Duodenal mucosa (tissue), 2 donors: ENCODE data around the gene MAN2B2.
"Not testable (repeated sequence)": the region's sequence is repeated elsewhere in the genome, so short reads cannot be mapped to it uniquely, and the experiment has no call there.

ENCODE experiments used
- H3K27ac ChIP-seq: one replicate; pipeline ENCODE4 v1.7.0; 2013; ENCODE audit warnings: low read depth, low read length
- H3K27me3 ChIP-seq, 2 donors: one replicate each; pipeline ENCODE4 v1.7.0; 2013; ENCODE audit warnings: low read length in 2 of 2, control low read depth in 1 of 2; ENCODE audit not compliant: insufficient read depth in 2 of 2, control insufficient read depth in 1 of 2
- H3K36me3 ChIP-seq, 2 donors: one replicate each; pipeline ENCODE4 v1.7.0; 2013; ENCODE audit warnings: low read length in 2 of 2, control low read depth in 1 of 2; ENCODE audit not compliant: insufficient read depth in 2 of 2, control insufficient read depth in 1 of 2
- H3K4me1 ChIP-seq, 2 donors: one replicate each; pipeline ENCODE4 v1.7.0; 2013; ENCODE audit warnings: low read length in 2 of 2, control low read depth in 1 of 2; ENCODE audit not compliant: insufficient read depth in 2 of 2, control insufficient read depth in 1 of 2
- H3K4me3 ChIP-seq, 2 donors: one replicate each; pipeline ENCODE4 v1.7.0; 2013; ENCODE audit warnings: low read length in 2 of 2, low read depth in 1 of 2
- H3K9ac ChIP-seq, 2 donors: one replicate each; pipeline ENCODE4 v1.7.0; 2013; ENCODE audit warnings: low read length in 2 of 2, low read depth in 1 of 2
- H3K9me3 ChIP-seq, 2 donors: one replicate each; pipeline ENCODE4 v1.7.0; 2013; ENCODE audit warnings: low read length in 2 of 2, control low read depth in 1 of 2; ENCODE audit not compliant: control insufficient read depth in 1 of 2

MAN2B2 gene

DNA sequence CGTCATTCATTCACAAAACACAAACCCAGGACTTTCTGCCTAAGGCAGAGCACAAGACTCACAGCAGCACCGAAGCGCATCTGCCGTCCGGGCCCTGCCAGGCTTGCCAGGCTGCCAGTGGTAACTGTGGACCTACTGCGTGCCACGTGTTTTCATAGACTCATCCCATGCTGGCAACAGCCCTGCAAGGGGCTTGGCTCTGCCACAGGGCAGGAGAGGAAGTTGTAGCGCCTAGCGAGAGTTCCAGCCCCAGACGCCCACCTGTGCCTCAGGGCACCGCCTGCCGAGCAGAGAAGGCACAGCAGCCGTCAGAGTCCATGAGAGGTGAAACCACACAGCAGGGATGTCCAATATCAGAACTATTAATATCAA lies 46.6 kb downstream of the MAN2B2 start:
- Histone ChIP-seq H3K9me3 (no peaks in the 10 kb centered on the region), H3K9ac (no peak overlapping the region), H3K27me3 (no peaks in the 10 kb centered on the region), H3K27ac (no peak overlapping the region), H3K4me3 (no peak overlapping the region), H3K36me3 (peaks cover 7 to 32% of the 10 kb centered on the region in 2 donors), H3K4me1 (no peaks in the 10 kb centered on the region)

- Histone ChIP-seq H3K27me3 (no peaks in the 10 kb centered on the region), H3K27ac (no peak overlapping the region), H3K9ac (no peak overlapping the region), H3K4me1 (no peaks in the 10 kb centered on the region), H3K36me3 (peaks cover 0 to 22% of the 10 kb centered on the region in 2 donors), H3K9me3 (no peaks in the 10 kb centered on the region), H3K4me3 (no peak overlapping the region)
Measured at GRCh38 chr4:6622744-6623143, 47.8 kb downstream of the MAN2B2 start.

- no peaks in the 10 kb centered on the region for H3K4me1 ChIP-seq
- no peaks in the 10 kb centered on the region for H3K9me3 ChIP-seq
- no peak overlapping the region for H3K4me3 ChIP-seq
- H3K36me3 ChIP-seq = peaks cover 0 to 4% of the 10 kb centered on the region in 2 donors
- H3K27me3 ChIP-seq = no peaks in the 10 kb centered on the region
- no peak overlapping the region for H3K9ac ChIP-seq
- no peak overlapping the region for H3K27ac ChIP-seq
Measured at GRCh38 chr4:6625256-6625655, 50.3 kb downstream of the MAN2B2 start.

DNA sequence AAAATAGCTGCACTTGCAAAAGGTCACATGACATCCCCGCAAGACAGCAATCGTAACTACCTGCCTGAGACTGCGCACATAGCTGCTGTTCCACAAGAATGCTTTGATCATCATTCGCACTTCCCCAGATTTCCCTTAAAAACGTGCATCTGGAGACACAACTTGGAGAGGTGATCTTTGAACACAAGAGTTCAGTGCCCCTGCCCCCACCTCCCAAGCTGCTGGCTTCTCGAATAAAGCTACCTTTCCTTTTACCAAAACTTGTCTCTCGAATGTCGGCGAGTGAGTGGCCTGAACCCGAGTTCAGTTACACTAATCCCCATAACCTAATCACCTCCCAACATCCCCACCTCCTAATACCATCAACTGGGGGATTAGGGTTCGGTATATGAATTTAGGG lies 51.1 kb downstream of the MAN2B2 start:
- H3K27me3 ChIP-seq = no peaks in the 10 kb centered on the region
- no peaks in the 10 kb centered on the region for H3K9me3 ChIP-seq
- H3K27ac ChIP-seq = no peak overlapping the region
- no peak overlapping the region for H3K4me3 ChIP-seq
- H3K36me3 ChIP-seq = peaks cover 0 to 4% of the 10 kb centered on the region in 2 donors
- H3K4me1 ChIP-seq = no peaks in the 10 kb centered on the region
- H3K9ac ChIP-seq = no peak overlapping the region

DNA sequence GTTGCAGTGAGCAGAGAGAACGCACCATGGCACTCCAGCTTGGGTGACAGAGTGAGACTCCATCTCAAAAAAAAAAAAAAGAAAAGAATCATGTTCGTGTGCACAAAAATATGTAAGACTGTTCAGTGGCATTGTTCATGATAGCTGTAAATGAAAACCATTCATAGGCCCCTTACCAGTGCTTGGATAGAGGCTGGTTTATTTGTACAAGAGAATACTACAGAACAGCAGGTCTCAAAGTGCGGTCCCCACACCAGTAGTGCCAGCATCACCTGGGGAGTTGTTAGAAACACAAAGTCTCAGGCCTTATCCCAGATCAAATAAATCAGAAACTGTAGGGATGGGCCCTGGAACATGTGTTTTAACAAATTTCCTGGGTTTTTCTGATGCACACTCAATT lies 52.8 kb downstream of the MAN2B2 start:
- H3K4me3 ChIP-seq = no peak overlapping the region
- H3K4me1 ChIP-seq = no peaks in the 10 kb centered on the region
- no peak overlapping the region for H3K9ac ChIP-seq
- no peak overlapping the region for H3K27ac ChIP-seq
- H3K36me3 ChIP-seq = no peaks in the 10 kb centered on the region
- H3K9me3 ChIP-seq = no peaks in the 10 kb centered on the region
- no peaks in the 10 kb centered on the region for H3K27me3 ChIP-seq

DNA sequence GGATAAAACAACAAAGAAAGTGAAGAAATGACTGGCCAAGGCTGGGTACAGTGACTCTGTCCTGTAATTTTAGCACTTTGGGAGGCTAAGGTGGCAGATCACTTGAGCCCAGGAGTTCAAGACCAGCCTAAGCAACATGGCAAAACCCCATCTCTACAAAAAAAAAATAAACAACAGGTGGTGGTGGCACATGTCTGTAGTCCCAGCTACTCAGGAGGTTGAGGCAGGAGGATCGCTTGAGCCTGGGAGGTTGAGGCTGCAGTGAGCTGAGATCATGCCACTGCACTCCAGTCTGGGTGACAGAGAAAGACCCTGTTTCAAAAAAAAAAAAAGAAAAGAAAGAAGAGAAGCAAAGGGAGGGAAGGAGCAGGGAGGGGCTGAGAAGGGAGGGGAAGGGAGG lies 53.5 kb downstream of the MAN2B2 start:
- not testable (repeated sequence) for H3K9me3 ChIP-seq, H3K27ac ChIP-seq, H3K9ac ChIP-seq, H3K4me3 ChIP-seq, H3K4me1 ChIP-seq, H3K36me3 ChIP-seq, H3K27me3 ChIP-seq

GRCh38 chr4:6632125-6632524 lies 57.1 kb downstream of the MAN2B2 start:
- Histone ChIP-seq H3K9me3 (no peaks in the 10 kb centered on the region), H3K4me3 (no peak overlapping the region), H3K27me3 (no peaks in the 10 kb centered on the region), H3K4me1 (no peaks in the 10 kb centered on the region), H3K36me3 (no peaks in the 10 kb centered on the region), H3K27ac (no peak overlapping the region), H3K9ac (no peak overlapping the region)

- no peaks in the 10 kb centered on the region for H3K36me3 ChIP-seq
- no peak overlapping the region for H3K4me3 ChIP-seq
- H3K27me3 ChIP-seq = no peaks in the 10 kb centered on the region
- no peak overlapping the region for H3K27ac ChIP-seq
- H3K9me3 ChIP-seq = no peaks in the 10 kb centered on the region
- no peak overlapping the region for H3K9ac ChIP-seq
- no peaks in the 10 kb centered on the region for H3K4me1 ChIP-seq
Measured at GRCh38 chr4:6633091-6633906, 58.3 kb downstream of the MAN2B2 start.

- Histone ChIP-seq H3K36me3 (no peaks in the 10 kb centered on the region), H3K27ac (no peak overlapping the region), H3K4me3 (no peak overlapping the region), H3K27me3 (no peaks in the 10 kb centered on the region), H3K9ac (no peak overlapping the region), H3K4me1 (no peaks in the 10 kb centered on the region), H3K9me3 (no peaks in the 10 kb centered on the region)
Measured at GRCh38 chr4:6634746-6635145, 59.8 kb downstream of the MAN2B2 start.

GRCh38 chr4:6639137-6639680 lies 64.2 kb downstream of the MAN2B2 start:
- no peaks in the 10 kb centered on the region for H3K9me3 ChIP-seq
- H3K9ac ChIP-seq = no peak overlapping the region
- H3K4me1 ChIP-seq = peaks cover 16 to 18% of the 10 kb centered on the region in 2 donors
- peaks cover 6 to 19% of the 10 kb centered on the region in 2 donors for H3K36me3 ChIP-seq
- no peak overlapping the region for H3K4me3 ChIP-seq
- no peaks in the 10 kb centered on the region for H3K27me3 ChIP-seq
- no peak overlapping the region for H3K27ac ChIP-seq
